Loucy (cell line): Measurements from ENCODE around the gene POC5.

ENCODE experiments used
- H2AFZ ChIP-seq: fragments of 200-600 bp; sonication (generic); 2 replicates; pipeline ENCODE4 v1.6.0; 2016; ENCODE audit warnings: antibody characterized with exemption, mild to moderate bottlenecking, low read length, moderate library complexity
- H3F3A ChIP-seq: fragments of 200-600 bp; 2 replicates; pipeline ENCODE4 v1.6.0; 2016; ENCODE audit warnings: antibody characterized with exemption, low read depth, mild to moderate bottlenecking
- H3K27me3 ChIP-seq: fragments of 200-600 bp; sonication (generic); 2 replicates; pipeline ENCODE4 v1.6.1; 2014; ENCODE audit warnings: low read length, mild to moderate bottlenecking; ENCODE audit not compliant: insufficient read depth, poor library complexity, severe bottlenecking
- H3K36me3 ChIP-seq: fragments of 200-600 bp; sonication (generic); 2 replicates; pipeline ENCODE4 v1.6.1; 2016; ENCODE audit warnings: low read length; ENCODE audit not compliant: insufficient read depth
- H3K4me1 ChIP-seq: fragments of 200-600 bp; sonication (generic); 2 replicates; pipeline ENCODE4 v1.5.1; 2014; ENCODE audit warnings: low read length, mild to moderate bottlenecking; ENCODE audit not compliant: insufficient read depth, poor library complexity, severe bottlenecking
- H3K4me2 ChIP-seq: fragments of 200-600 bp; sonication (generic); 2 replicates; pipeline ENCODE4 v1.6.0; 2014; ENCODE audit warnings: antibody characterized with exemption, low read length, low read depth, mild to moderate bottlenecking; ENCODE audit not compliant: poor library complexity, severe bottlenecking
- H3K4me3 ChIP-seq: fragments of 200-600 bp; sonication (generic); 2 replicates; pipeline ENCODE4 v1.5.1; 2014; ENCODE audit warnings: low read length, mild to moderate bottlenecking, mixed read lengths; ENCODE audit not compliant: poor library complexity, severe bottlenecking
- H3K79me2 ChIP-seq: fragments of 200-600 bp; sonication (generic); 2 replicates; pipeline ENCODE4 v1.6.1; 2014; ENCODE audit warnings: low read length; ENCODE audit not compliant: insufficient read depth
- H3K9ac ChIP-seq: fragments of 200-600 bp; sonication (generic); 2 replicates; pipeline ENCODE4 v1.6.0; 2014; ENCODE audit warnings: mild to moderate bottlenecking, low read depth, low read length, moderate library complexity; ENCODE audit not compliant: poor library complexity, severe bottlenecking
- H3K9me2 ChIP-seq: fragments of 200-600 bp; sonication (generic); replicated peaks from 2 replicates; pipeline ENCODE4 v1.6.1; 2016; ENCODE audit warnings: low read depth, low read length, mixed read lengths
- H3K9me3 ChIP-seq: fragments of 200-600 bp; sonication (generic); 2 replicates; pipeline ENCODE4 v1.6.1; 2014; ENCODE audit warnings: mild to moderate bottlenecking, antibody characterized with exemption, low read length, low read depth; ENCODE audit not compliant: insufficient read depth
- H4K20me1 ChIP-seq: fragments of 200-600 bp; sonication (generic); 2 replicates; pipeline ENCODE4 v1.6.0; 2014; ENCODE audit warnings: antibody characterized with exemption, low read length, mild to moderate bottlenecking; ENCODE audit not compliant: insufficient read depth, poor library complexity, severe bottlenecking
- CTCF ChIP-seq: fragments of 200-600 bp; sonication (generic); conservative IDR thresholded peaks from 2 replicates; pipeline ENCODE4 v1.5.1; 2014; ENCODE audit warnings: mild to moderate bottlenecking, antibody characterized with exemption, low read length
- EZH2phosphoT487 ChIP-seq: fragments of 200-600 bp; IDR thresholded peaks from 2 replicates; pipeline ENCODE4 v1.6.1; 2018; ENCODE audit warnings: antibody characterized with exemption, mild to moderate bottlenecking, moderate library complexity, borderline replicate concordance

POC5 gene

GRCh38 chr5:75712091-75712490, 5.1 kb downstream of the POC5 start:
- Histone ChIP-seq H3K36me3 (no peaks in the 10 kb centered on the region), H3K27me3 (no peaks in the 10 kb centered on the region), H3K9me2 (no peaks in the 10 kb centered on the region), H3K4me1 (peaks cover 53% of the 10 kb centered on the region), H3K4me2 (peak overlapping the region; percentile 56), H3F3A (0 out of 2 replicates have a peak, but pooled peaks cover 3% of the 10 kb centered on the region), H3K9ac (peak overlapping the region; percentile 49), H3K9me3 (no peaks in the 10 kb centered on the region), H4K20me1 (peaks cover 11% of the 10 kb centered on the region), H2AFZ (no peak overlapping the region), H3K79me2 (peaks cover 74% of the 10 kb centered on the region), H3K4me3 (peak overlapping the region; percentile 28)
- TF ChIP-seq CTCF (no peak), EZH2phosphoT487 (no peak)

- no peaks in the 10 kb centered on the region for H3K27me3 ChIP-seq
These were observed 6.1 kb downstream of the POC5 start for GRCh38 chr5:75711151-75711550.

GRCh38 chr5:75710637-75711036, 6.6 kb downstream of the POC5 start:
- peaks cover 11% of the 10 kb centered on the region for H4K20me1 ChIP-seq
- TF ChIP-seq EZH2phosphoT487, result no peak
- TF ChIP-seq CTCF, result no peak
- H3K4me1 ChIP-seq, result peaks cover 45% of the 10 kb centered on the region
- H3K4me3 ChIP-seq, result peak overlapping the region; percentile 38
- 0 out of 2 replicates have a peak, but pooled peaks cover 3% of the 10 kb centered on the region for H3F3A ChIP-seq
- no peak overlapping the region for H3K9ac ChIP-seq
- no peaks in the 10 kb centered on the region for H3K9me2 ChIP-seq
- H3K4me2 ChIP-seq, result peak overlapping the region; percentile 56
- no peaks in the 10 kb centered on the region for H3K36me3 ChIP-seq
- no peaks in the 10 kb centered on the region for H3K27me3 ChIP-seq
- peaks cover 61% of the 10 kb centered on the region for H3K79me2 ChIP-seq
- no peaks in the 10 kb centered on the region for H3K9me3 ChIP-seq
- H2AFZ ChIP-seq, result no peak overlapping the region

More at GRCh38 chr5:75711151-75711550, 6.1 kb downstream of the POC5 start:
- Histone ChIP-seq H3K9me3 (no peaks in the 10 kb centered on the region), H3K4me3 (peak overlapping the region; percentile 38), H3K4me2 (peak overlapping the region; percentile 56), H3K4me1 (peaks cover 49% of the 10 kb centered on the region), H3K9ac (no peak overlapping the region), H3K79me2 (peaks cover 66% of the 10 kb centered on the region), H2AFZ (no peak overlapping the region), H3K36me3 (no peaks in the 10 kb centered on the region), H4K20me1 (peaks cover 11% of the 10 kb centered on the region), H3K9me2 (no peaks in the 10 kb centered on the region), H3F3A (0 out of 2 replicates have a peak, but pooled peaks cover 3% of the 10 kb centered on the region)
- TF ChIP-seq CTCF (no peak), EZH2phosphoT487 (no peak)
